ENCODE results near the gene HDAC4. TPM values are rescaled to one million over a fixed set of nuclear protein-coding genes. Genes with fewer than 3 reads are reported as not detected.

The HDAC4 gene
- total and polyA plus RNA-seq, 9 of the 15 experiments (the other 6 are each of a cell fraction or from before 2014, with no cell fraction given): 0.11 to 20.2 (median 4.0) TPM

DNA sequence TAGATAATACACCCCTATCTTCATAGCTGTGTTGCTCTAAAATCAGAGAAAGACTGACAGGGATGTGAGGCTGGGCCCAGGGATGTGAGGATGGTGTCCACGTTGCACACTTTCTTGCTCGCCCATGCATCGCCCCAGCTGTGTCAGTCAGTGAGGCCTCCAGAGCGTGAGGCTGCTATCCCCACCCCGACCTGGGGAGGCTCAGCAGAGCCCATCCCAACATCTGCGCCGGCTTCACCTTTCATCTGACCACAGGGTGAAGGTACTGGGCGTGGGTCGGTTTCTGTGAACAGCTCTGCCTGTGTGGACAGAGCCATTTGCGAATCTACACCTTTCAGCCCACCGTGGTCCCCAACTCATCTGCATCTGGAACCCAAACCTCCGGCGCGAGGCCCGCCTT lies 255.7 kb downstream of the HDAC4 start:
- no peak for ATAC-seq
- intact Hi-C loops (cut with micrococcal nuclease): no loop called here
- TF ChIP-seq JUND (IDR thresholded peaks at IDR 0.05; ENCODE audit: borderline replicate concordance, low read depth, low read length): no peak
- no peak for TF ChIP-seq JUND (tag; IDR thresholded peaks at IDR 0.05; ENCODE audit: borderline replicate concordance, low read depth, low read length)
- TF ChIP-seq HDAC8 (tag; IDR thresholded peaks at IDR 0.05): no peak
- no peak for TF ChIP-seq ELF1 (tag; IDR thresholded peaks at IDR 0.05)
- no peak for TF ChIP-seq JUN (IDR thresholded peaks at IDR 0.05; ENCODE audit: borderline replicate concordance, low read depth, low read length)
- no peak for TF ChIP-seq JUN (CRISPR knock-in tag; IDR thresholded peaks at IDR 0.05; ENCODE audit: borderline replicate concordance)
- TF ChIP-seq FOSL1 (tag; conservative IDR thresholded peaks at IDR 0.05): no peak
- TF ChIP-seq ESRRA (IDR thresholded peaks at IDR 0.05; ENCODE audit: borderline replicate concordance, low read depth): no peak
- no peak for TF ChIP-seq POLR2H (tag; IDR thresholded peaks at IDR 0.05; ENCODE audit: low read depth)
- TF ChIP-seq NFE2L1 (tag; IDR thresholded peaks at IDR 0.05; ENCODE audit: borderline replicate concordance, low read depth): no peak
- no peak for TF ChIP-seq KAT2B (IDR thresholded peaks at IDR 0.05; ENCODE audit: low read depth, low read length)
- TF ChIP-seq, protein P1, sequence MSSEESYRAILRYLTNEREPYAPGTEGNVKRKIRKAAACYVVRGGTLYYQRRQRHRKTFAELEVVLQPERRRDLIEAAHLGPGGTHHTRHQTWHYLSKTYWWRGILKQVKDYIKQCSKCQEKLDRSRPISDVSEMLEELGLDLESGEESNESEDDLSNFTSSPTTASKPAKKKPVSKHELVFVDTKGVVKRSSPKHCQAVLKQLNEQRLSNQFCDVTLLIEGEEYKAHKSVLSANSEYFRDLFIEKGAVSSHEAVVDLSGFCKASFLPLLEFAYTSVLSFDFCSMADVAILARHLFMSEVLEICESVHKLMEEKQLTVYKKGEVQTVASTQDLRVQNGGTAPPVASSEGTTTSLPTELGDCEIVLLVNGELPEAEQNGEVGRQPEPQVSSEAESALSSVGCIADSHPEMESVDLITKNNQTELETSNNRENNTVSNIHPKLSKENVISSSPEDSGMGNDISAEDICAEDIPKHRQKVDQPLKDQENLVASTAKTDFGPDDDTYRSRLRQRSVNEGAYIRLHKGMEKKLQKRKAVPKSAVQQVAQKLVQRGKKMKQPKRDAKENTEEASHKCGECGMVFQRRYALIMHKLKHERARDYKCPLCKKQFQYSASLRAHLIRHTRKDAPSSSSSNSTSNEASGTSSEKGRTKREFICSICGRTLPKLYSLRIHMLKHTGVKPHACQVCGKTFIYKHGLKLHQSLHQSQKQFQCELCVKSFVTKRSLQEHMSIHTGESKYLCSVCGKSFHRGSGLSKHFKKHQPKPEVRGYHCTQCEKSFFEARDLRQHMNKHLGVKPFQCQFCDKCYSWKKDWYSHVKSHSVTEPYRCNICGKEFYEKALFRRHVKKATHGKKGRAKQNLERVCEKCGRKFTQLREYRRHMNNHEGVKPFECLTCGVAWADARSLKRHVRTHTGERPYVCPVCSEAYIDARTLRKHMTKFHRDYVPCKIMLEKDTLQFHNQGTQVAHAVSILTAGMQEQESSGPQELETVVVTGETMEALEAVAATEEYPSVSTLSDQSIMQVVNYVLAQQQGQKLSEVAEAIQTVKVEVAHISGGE (CRISPR knock-in tag; IDR thresholded peaks at IDR 0.05): no peak
- no peak for TF ChIP-seq CBFA2T2 (conservative IDR thresholded peaks at IDR 0.05)
- no peak for TF ChIP-seq ZNF384 (IDR thresholded peaks at IDR 0.05; ENCODE audit: low read depth, low read length)
- TF ChIP-seq MCM3 (IDR thresholded peaks at IDR 0.05): no peak
- TF ChIP-seq, protein P2, sequence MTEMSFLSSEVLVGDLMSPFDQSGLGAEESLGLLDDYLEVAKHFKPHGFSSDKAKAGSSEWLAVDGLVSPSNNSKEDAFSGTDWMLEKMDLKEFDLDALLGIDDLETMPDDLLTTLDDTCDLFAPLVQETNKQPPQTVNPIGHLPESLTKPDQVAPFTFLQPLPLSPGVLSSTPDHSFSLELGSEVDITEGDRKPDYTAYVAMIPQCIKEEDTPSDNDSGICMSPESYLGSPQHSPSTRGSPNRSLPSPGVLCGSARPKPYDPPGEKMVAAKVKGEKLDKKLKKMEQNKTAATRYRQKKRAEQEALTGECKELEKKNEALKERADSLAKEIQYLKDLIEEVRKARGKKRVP (CRISPR knock-in tag; IDR thresholded peaks at IDR 0.05): no peak
- TF ChIP-seq PTRF (tag; IDR thresholded peaks at IDR 0.05): no peak
- no peak for TF ChIP-seq BRCA1 (IDR thresholded peaks at IDR 0.05)
- TF ChIP-seq BRCA1 (CRISPR knock-in tag; IDR thresholded peaks at IDR 0.05): no peak
- TF ChIP-seq ZNF76 (CRISPR knock-in tag; IDR thresholded peaks at IDR 0.05; ENCODE audit: borderline replicate concordance): no peak
- no peak for TF ChIP-seq ZKSCAN3 (CRISPR knock-in tag; IDR thresholded peaks at IDR 0.05)

More for the DNA sequence above, 255.7 kb downstream of the HDAC4 start:
- FAIRE-seq (no peak), DNase-seq (ENCODE audit: extremely low read depth in 1 of 4, low spot score in 3 of 4) (no peak)
- no peaks in the 10 kb centered on the region for H3K9me3 ChIP-seq (replicated peaks; ENCODE audit: control insufficient read depth, insufficient read depth, low read depth, low read length)
- H4K20me1 ChIP-seq (replicated peaks; ENCODE audit: control insufficient read depth, insufficient read depth, low read length): 0 out of 2 replicates have a peak, but pooled peaks cover 7% of the 10 kb centered on the region
- H3K27me3 ChIP-seq (ENCODE audit: control insufficient read depth in 2 of 2, insufficient read depth in 2 of 2, low read length in 2 of 2): no peaks in the 10 kb centered on the region
- no peak overlapping the region for H3K9ac ChIP-seq (ENCODE audit: insufficient read depth in 1 of 2, low read depth in 2 of 2, low read length in 2 of 2)
- peaks cover 10% of the 10 kb centered on the region; the same call in 1 of the 3 replicates for H3K36me3 ChIP-seq (ENCODE audit: control insufficient read depth, insufficient read depth, low read length)
- H3K4me1 ChIP-seq (replicated peaks in 1 of 2; ENCODE audit: control insufficient read depth in 2 of 2, insufficient read depth in 2 of 2, low read length in 2 of 2): no peaks in the 10 kb centered on the region
- no TSS peak for BruUV-seq (replicated peaks)
- no peak overlapping the region for H3K4me3 ChIP-seq
- H2AFZ ChIP-seq (ENCODE audit: low read depth, low read length): no peak overlapping the region
- in situ Hi-C loops (cut with MboI): no loop called here
- H3K9me1 ChIP-seq (ENCODE audit: control insufficient read depth, insufficient read depth, low read length): no peaks in the 10 kb centered on the region
- no peaks in the 10 kb centered on the region for H3K79me2 ChIP-seq (ENCODE audit: control insufficient read depth, insufficient read depth, low read length)
- no peak overlapping the region for H3K27ac ChIP-seq (ENCODE audit: extremely low read depth, low read depth, low read length)
- ChIA-PET CTCF (ENCODE audit: low intra/inter-chr PET ratio) (no interaction called here), POLR2A (no interaction called here)
- 87% methylated on average over 5 of the region's 15 CpGs for WGBS (ENCODE audit: insufficient coverage, low coverage, missing lambda C conversion rate)
- no peak overlapping the region for H3K4me2 ChIP-seq (ENCODE audit: insufficient read depth, low read length)
